H1 (cell line): ENCODE results near the gene ESPNL.

ENCODE experiments used
- CHD1 ChIP-seq: IDR thresholded peaks from 2 replicates; pipeline ENCODE4 v1.6.1; 2012; ENCODE audit warnings: low read depth, low read length, improper control_type of control experiment
- CTCF ChIP-seq, 3 experiments: IDR thresholded peaks; 1 replicate in 2 of 3; 2 replicates in 1 of 3; pipeline versions ENCODE4 v1.5.1 to v1.6.1; 2011; ENCODE audit warnings: low read length in 3 of 3, mild to moderate bottlenecking in 3 of 3, inconsistent platforms in 2 of 3, low read depth in 1 of 3, moderate library complexity in 1 of 3; ENCODE audit not compliant: insufficient read depth in 1 of 3; ENCODE audit errors: control extremely low read depth in 1 of 3
- EGR1 ChIP-seq: IDR thresholded peaks from 2 replicates; pipeline ENCODE4 v1.6.1; 2011; ENCODE audit warnings: low read depth, low read length, borderline replicate concordance
- EZH2 ChIP-seq: fragments of 200-600 bp; sonication (generic); IDR thresholded peaks from 2 replicates; pipeline ENCODE4 v1.7.1; 2012; ENCODE audit warnings: low read depth, mild to moderate bottlenecking, moderate library complexity, low read length, inconsistent platforms; ENCODE audit not compliant: severe bottlenecking
- FOSL1 ChIP-seq: IDR thresholded peaks from 2 replicates; pipeline ENCODE4 v1.6.1; 2011; ENCODE audit warnings: mild to moderate bottlenecking, low read depth, low read length, moderate library complexity; ENCODE audit not compliant: insufficient read depth
- KDM1A ChIP-seq: fragments of 200-600, 300-600 bp; sonication (generic); IDR thresholded peaks from 2 replicates; pipeline ENCODE4 v1.7.1; 2016; ENCODE audit warnings: mild to moderate bottlenecking, low read length, borderline replicate concordance
- MAFK ChIP-seq: IDR thresholded peaks from 2 replicates; pipeline ENCODE4 v1.6.1; 2012; ENCODE audit warnings: low read depth, mild to moderate bottlenecking, improper control_type of control experiment, low read length
- PHF8 ChIP-seq: fragments of 200-600 bp; sonication (generic); conservative IDR thresholded peaks from 2 replicates; pipeline ENCODE4 v1.7.1; 2012; ENCODE audit warnings: low read depth, mild to moderate bottlenecking, inconsistent platforms, low read length, moderate library complexity
- POLR2A ChIP-seq, 2 experiments: IDR thresholded peaks; 1 replicate in 1 of 2; 2 replicates in 1 of 2; pipeline ENCODE4 v1.6.1; 2011; ENCODE audit warnings: low read depth in 2 of 2, low read length in 2 of 2, mild to moderate bottlenecking in 2 of 2; ENCODE audit errors: control extremely low read depth in 1 of 2
- POLR2AphosphoS5 ChIP-seq: IDR thresholded peaks from 2 replicates; pipeline ENCODE4 v1.6.1; 2011; ENCODE audit warnings: low read depth, low read length
- SIRT6 ChIP-seq: IDR thresholded peaks from one replicate; pipeline ENCODE4 v1.7.1; 2012; ENCODE audit warnings: low read length, inconsistent platforms
- SUZ12 ChIP-seq: fragments of 200-600 bp; sonication (generic); IDR thresholded peaks from 2 replicates; pipeline ENCODE4 v1.6.1; 2012; ENCODE audit warnings: mild to moderate bottlenecking, inconsistent platforms, low read length, moderate library complexity, mixed read lengths
- TAF1 ChIP-seq: IDR thresholded peaks from 2 replicates; pipeline ENCODE4 v1.6.1; 2011; ENCODE audit warnings: mild to moderate bottlenecking, low read depth, low read length

GRCh38 chr2:238095143-238095542, 5.0 kb upstream of the ESPNL start:
- TF ChIP-seq FOSL1 (no peak), CTCF (IDR thresholded peaks at IDR 0.05; ENCODE audit: control extremely low read depth in 1 of 3, insufficient read depth in 1 of 3, low read depth in 1 of 3, low read length in 3 of 3) (no peak), MAFK (no peak), PHF8 (no peak), SIRT6 (no peak), POLR2A (IDR thresholded peaks at IDR 0.05; ENCODE audit: control extremely low read depth in 1 of 2, low read depth in 2 of 2, low read length in 2 of 2) (no peak), EZH2 (no peak), POLR2AphosphoS5 (no peak), CHD1 (no peak), EGR1 (no peak), KDM1A (no peak), TAF1 (no peak), SUZ12 (no peak)
